ENCODE measurements around the gene ARL15. TPM values are rescaled to one million over a fixed set of nuclear protein-coding genes. Genes with fewer than 3 reads are reported as not detected.

ARL15 gene
- total RNA-seq, 1 experiment from 2014 or later = 13.0 TPM

DNA sequence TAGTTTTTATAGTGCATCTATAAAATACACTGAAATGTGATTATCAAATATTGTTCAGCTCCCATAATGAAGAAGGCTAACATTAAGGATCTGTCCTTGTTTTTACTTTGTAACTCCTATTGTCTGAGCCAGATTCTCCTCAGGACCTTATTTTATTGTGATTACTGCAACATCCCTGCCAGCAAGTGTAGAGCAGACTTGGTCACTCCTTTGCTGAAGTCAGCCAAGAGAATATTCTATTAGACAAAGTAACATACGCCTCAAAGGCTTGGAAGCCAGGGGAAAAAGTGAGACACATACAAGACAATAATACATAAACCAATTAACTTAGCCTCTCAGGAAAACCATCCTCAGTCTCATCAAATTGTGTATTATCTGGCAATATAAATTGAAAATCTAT is 269.6 kb downstream of the ARL15 start:
- H3K36me3 Mint-ChIP-seq (ENCODE audit: insufficient read depth in 1 of 3, low read depth in 3 of 3) = no peaks in the 10 kb centered on the region
- H3K27me3 ChIP-seq (ENCODE audit: insufficient read depth, low read length) = no peaks in the 10 kb centered on the region
- no peak overlapping the region for H3K14ac ChIP-seq (ENCODE audit: insufficient read depth, low read length)
- H3K27me3 Mint-ChIP-seq (ENCODE audit: low read depth) = no peaks in the 10 kb centered on the region
- H4K91ac ChIP-seq (ENCODE audit: insufficient read length, low read depth, low read length) = no peak overlapping the region
- no peak overlapping the region for H3K4ac ChIP-seq (ENCODE audit: low read depth, low read length)
- DNase-seq = no peak
- no peak overlapping the region for H2BK15ac ChIP-seq (ENCODE audit: low read depth, low read length)
- H3T11ph ChIP-seq (ENCODE audit: low read length) = no peak overlapping the region
- H3K4me3 Mint-ChIP-seq = no peak overlapping the region
- no peak overlapping the region for H4K8ac ChIP-seq (replicated peaks; ENCODE audit: insufficient read length, low read depth, low read length)
- no peak overlapping the region for H4K5ac ChIP-seq (ENCODE audit: insufficient read length, low read depth, low read length)
- H4K20me1 ChIP-seq (ENCODE audit: control insufficient read depth, insufficient read depth, insufficient read length) = no peaks in the 10 kb centered on the region
- peaks cover 18 to 27% of the 10 kb centered on the region in 2 experiments for H3K4me1 Mint-ChIP-seq
- H3K79me2 ChIP-seq (ENCODE audit: insufficient read depth, low read length) = no peaks in the 10 kb centered on the region
- H2BK20ac ChIP-seq (ENCODE audit: low read depth, low read length, poor library complexity, severe bottlenecking) = no peak overlapping the region
- no peak overlapping the region for H2BK5ac ChIP-seq (ENCODE audit: insufficient read length, low read length)
- H3K56ac ChIP-seq (ENCODE audit: insufficient read length, low read depth, low read length) = no peak overlapping the region
- H3K18ac ChIP-seq (ENCODE audit: insufficient read length, low read depth, low read length) = no peak overlapping the region
- H3K9ac ChIP-seq (ENCODE audit: extremely low read depth, insufficient read length, low read length) = no peak overlapping the region
- H2BK12ac ChIP-seq (ENCODE audit: insufficient read length, low read depth, low read length) = no peak overlapping the region
- H2AFZ ChIP-seq (ENCODE audit: low read length) = no peak overlapping the region
- H3K27ac Mint-ChIP-seq = peak overlapping the region in 1 of 3 experiments; percentile 25; a peak in 1 of 7 replicates
- TF ChIP-seq, protein P1, sequence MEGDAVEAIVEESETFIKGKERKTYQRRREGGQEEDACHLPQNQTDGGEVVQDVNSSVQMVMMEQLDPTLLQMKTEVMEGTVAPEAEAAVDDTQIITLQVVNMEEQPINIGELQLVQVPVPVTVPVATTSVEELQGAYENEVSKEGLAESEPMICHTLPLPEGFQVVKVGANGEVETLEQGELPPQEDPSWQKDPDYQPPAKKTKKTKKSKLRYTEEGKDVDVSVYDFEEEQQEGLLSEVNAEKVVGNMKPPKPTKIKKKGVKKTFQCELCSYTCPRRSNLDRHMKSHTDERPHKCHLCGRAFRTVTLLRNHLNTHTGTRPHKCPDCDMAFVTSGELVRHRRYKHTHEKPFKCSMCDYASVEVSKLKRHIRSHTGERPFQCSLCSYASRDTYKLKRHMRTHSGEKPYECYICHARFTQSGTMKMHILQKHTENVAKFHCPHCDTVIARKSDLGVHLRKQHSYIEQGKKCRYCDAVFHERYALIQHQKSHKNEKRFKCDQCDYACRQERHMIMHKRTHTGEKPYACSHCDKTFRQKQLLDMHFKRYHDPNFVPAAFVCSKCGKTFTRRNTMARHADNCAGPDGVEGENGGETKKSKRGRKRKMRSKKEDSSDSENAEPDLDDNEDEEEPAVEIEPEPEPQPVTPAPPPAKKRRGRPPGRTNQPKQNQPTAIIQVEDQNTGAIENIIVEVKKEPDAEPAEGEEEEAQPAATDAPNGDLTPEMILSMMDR (conservative IDR thresholded peaks at IDR 0.05) = no peak
- no peak overlapping the region for H3K23ac ChIP-seq (ENCODE audit: insufficient read length, low read depth, low read length)
- H3K27ac ChIP-seq (ENCODE audit: insufficient read length, low read depth, low read length) = no peak overlapping the region
- H3K79me1 ChIP-seq (ENCODE audit: insufficient read depth, low read depth, low read length, poor library complexity, severe bottlenecking) = no peaks in the 10 kb centered on the region
- no peaks in the 10 kb centered on the region; the same call in 1 of the 2 replicates for H3K4me1 ChIP-seq (ENCODE audit: insufficient read depth, low read length)
- no CpG with 5 or more reads among the region's 1 CpG for WGBS (ENCODE audit: extremely low coverage, insufficient read length, low lambda C conversion rate)
- no peak overlapping the region for H2BK120ac ChIP-seq (ENCODE audit: low read depth, low read length, poor library complexity, severe bottlenecking)
- H3K9me3 ChIP-seq (ENCODE audit: control insufficient read depth, low read depth, low read length) = no peaks in the 10 kb centered on the region
- no peaks in the 10 kb centered on the region for H3K23me2 ChIP-seq (ENCODE audit: insufficient read length, low read depth, low read length, poor library complexity, severe bottlenecking)
- H3K9me3 Mint-ChIP-seq = no peaks in the 10 kb centered on the region
- H3K4me2 ChIP-seq (ENCODE audit: insufficient read depth, insufficient read length, low read length) = no peak overlapping the region
- H2AK5ac ChIP-seq (ENCODE audit: insufficient read length, low read length) = no peak overlapping the region
